ENCODE results near the gene DLL3.

- TF ChIP-seq POLR2A (IDR thresholded peaks at IDR 0.05) (no peak), CTCF (IDR thresholded peaks at IDR 0.05) (no peak)
These were observed 17.1 kb upstream of the DLL3 start for GRCh38 chr19:39481676-39482075.
